CD4-positive, CD25-positive, alpha-beta regulatory T cell (primary cell): ENCODE data around the gene HOMER2. TPM values are rescaled to one million over a fixed set of nuclear protein-coding genes. Genes with fewer than 3 reads are reported as not detected.
"Not testable (repeated sequence)": the region's sequence is repeated elsewhere in the genome, so short reads cannot be mapped to it uniquely, and the experiment has no call there.

Experiments used
- ATAC-seq, 2 donors: fragments of 150-1000 bp; cut with Tn5 transposase; one replicate each; pipeline ENCODE4 v1.10.0; 2021; ENCODE audit warnings: low read depth in 2 of 2, moderate number of reproducible peaks in 2 of 2, moderate library complexity in 1 of 2
- DNase-seq, 3 donors: peaks; one replicate each; pipeline versions ENCODE4 v3.0.0 to v3.0.0-alpha.2; 2012 to 2022; ENCODE audit warnings: mixed read lengths in 1 of 3
- H3K27ac ChIP-seq: one replicate; pipeline ENCODE4 v1.7.0; 2013; ENCODE audit warnings: mild to moderate bottlenecking, low read length; ENCODE audit not compliant: insufficient read depth, poor library complexity, severe bottlenecking
- H3K27me3 ChIP-seq: one replicate; pipeline ENCODE4 v1.7.0; 2013; ENCODE audit warnings: low read length; ENCODE audit not compliant: control insufficient read depth, insufficient read depth
- H3K36me3 ChIP-seq: one replicate; pipeline ENCODE4 v1.7.0; 2013; ENCODE audit warnings: mild to moderate bottlenecking, low read length, moderate library complexity; ENCODE audit not compliant: control insufficient read depth, insufficient read depth
- H3K4me1 ChIP-seq: 2 replicates; pipeline ENCODE4 v1.7.0; 2013; ENCODE audit warnings: mild to moderate bottlenecking, low read length; ENCODE audit not compliant: insufficient read depth, control insufficient read depth, poor library complexity, severe bottlenecking
- H3K4me3 ChIP-seq: one replicate; pipeline ENCODE4 v1.7.0; 2013; ENCODE audit warnings: low read depth, mild to moderate bottlenecking, low read length, moderate library complexity
- H3K9me3 ChIP-seq, 2 experiments: 1 replicate in 1 of 2; 2 replicates in 1 of 2; pipeline ENCODE4 v1.7.0; 2013; ENCODE audit warnings: low read length in 2 of 2, mild to moderate bottlenecking in 1 of 2, moderate library complexity in 1 of 2; ENCODE audit not compliant: control insufficient read depth in 2 of 2
- H3K27ac Mint-ChIP-seq, 3 donors: one replicate each; pipeline ENCODE4 v1.8.0; 2020 to 2022; ENCODE audit warnings: mild to moderate bottlenecking in 3 of 3, mixed read lengths in 3 of 3, moderate library complexity in 2 of 3
- H3K27me3 Mint-ChIP-seq: one replicate; pipeline ENCODE4 v1.8.0; 2022; ENCODE audit warnings: mild to moderate bottlenecking, mixed read lengths
- H3K36me3 Mint-ChIP-seq: one replicate; pipeline ENCODE4 v1.8.0; 2020; ENCODE audit warnings: mixed read lengths
- H3K4me1 Mint-ChIP-seq, 4 donors: one replicate each; pipeline ENCODE4 v1.8.0; 2020 to 2022; ENCODE audit warnings: mixed read lengths in 4 of 4, mild to moderate bottlenecking in 1 of 4
- H3K4me3 Mint-ChIP-seq, 4 donors: one replicate each; pipeline ENCODE4 v1.8.0; 2020 to 2022; ENCODE audit warnings: mild to moderate bottlenecking in 4 of 4, mixed read lengths in 4 of 4, moderate library complexity in 3 of 4
- H3K9me3 Mint-ChIP-seq, 7 donors: one replicate each; pipeline ENCODE4 v1.8.0; 2020 to 2022; ENCODE audit warnings: mixed read lengths in 7 of 7, mild to moderate bottlenecking in 3 of 7, moderate library complexity in 2 of 7
- polyA plus RNA-seq, 4 donors: library from polyadenylated mRNA; unstranded; fragments of 300-500 nt; fragmentation: Illumina TruSeq; gene quantifications; one replicate each; pipeline ENCODE4 v1.2.3, GENCODE V29; 2021
- total RNA-seq: library from RNA; stranded (reverse); gene quantifications from one replicate; pipeline ENCODE4 v1.2.3, GENCODE V29; 2022

Gene HOMER2
- total and polyA plus RNA-seq, 5 donors from 2014 or later = 2.6 to 9.4 (median 3.4) TPM

- peaks cover 87% of the 10 kb centered on the region for H3K36me3 ChIP-seq
- not testable (repeated sequence) for H3K27ac Mint-ChIP-seq, H3K4me1 ChIP-seq, H3K27me3 ChIP-seq, ATAC-seq, DNase-seq, H3K4me3 ChIP-seq, H3K9me3 ChIP-seq, H3K9me3 Mint-ChIP-seq, H3K27me3 Mint-ChIP-seq, H3K27ac ChIP-seq
- H3K4me1 Mint-ChIP-seq = peaks cover 3 to 10% (median 8%) of the 10 kb centered on the region in 4 donors
- peak overlapping the region in 1 of 4 donors; percentile 47 for H3K4me3 Mint-ChIP-seq
- peaks cover 47% of the 10 kb centered on the region for H3K36me3 Mint-ChIP-seq
Observed at GRCh38 chr15:82821851-82822250, 130.7 kb downstream of the HOMER2 start.

- not testable (repeated sequence) for DNase-seq, H3K9me3 ChIP-seq, H3K9me3 Mint-ChIP-seq, H3K27ac ChIP-seq, H3K27me3 Mint-ChIP-seq, H3K27ac Mint-ChIP-seq, H3K4me3 ChIP-seq, H3K27me3 ChIP-seq, ATAC-seq, H3K4me1 ChIP-seq
- H3K36me3 ChIP-seq = peaks cover 87% of the 10 kb centered on the region
- Mint-ChIP-seq H3K36me3 (peaks cover 47% of the 10 kb centered on the region), H3K4me1 (peaks cover 7 to 15% (median 12%) of the 10 kb centered on the region in 4 donors), H3K4me3 (peak overlapping the region in 2 of 4 donors; percentile 38 to 79)
Observed at GRCh38 chr15:82821396-82821795, 131.1 kb downstream of the HOMER2 start.

- Histone ChIP-seq H3K4me1 (no peaks in the 10 kb centered on the region), H3K27me3 (no peaks in the 10 kb centered on the region), H3K27ac (no peak overlapping the region), H3K9me3 (no peaks in the 10 kb centered on the region), H3K4me3 (no peak overlapping the region), H3K36me3 (peaks cover 87% of the 10 kb centered on the region)
- Mint-ChIP-seq H3K27ac (no peak overlapping the region), H3K4me1 (peaks cover 7 to 26% (median 19%) of the 10 kb centered on the region in 4 donors), H3K36me3 (peaks cover 48% of the 10 kb centered on the region), H3K9me3 (peaks cover 0 to 1% (median 0%) of the 10 kb centered on the region in 7 donors), H3K4me3 (no peak overlapping the region), H3K27me3 (no peaks in the 10 kb centered on the region)
- no peak for ATAC-seq
- no peak for DNase-seq
Observed at GRCh38 chr15:82820128-82820527, 132.4 kb downstream of the HOMER2 start.

- DNase-seq (no peak), ATAC-seq (no peak)
- H3K27me3 ChIP-seq = no peaks in the 10 kb centered on the region
- no peaks in the 10 kb centered on the region for H3K27me3 Mint-ChIP-seq
- peaks cover 26 to 61% (median 45%) of the 10 kb centered on the region in 4 donors for H3K4me1 Mint-ChIP-seq
- peaks cover 32% of the 10 kb centered on the region for H3K36me3 Mint-ChIP-seq
- H3K36me3 ChIP-seq = peaks cover 48% of the 10 kb centered on the region
- no peak overlapping the region for H3K4me3 ChIP-seq
- H3K27ac Mint-ChIP-seq = peak overlapping the region in 2 of 3 donors; percentile 38 to 91
- H3K27ac ChIP-seq = peak overlapping the region; percentile 96
- H3K4me3 Mint-ChIP-seq = peak overlapping the region; percentile 91 to 96 (median 93)
- H3K4me1 ChIP-seq = peaks cover 26% of the 10 kb centered on the region
- H3K9me3 ChIP-seq = no peaks in the 10 kb centered on the region
- H3K9me3 Mint-ChIP-seq = no peaks in the 10 kb centered on the region
Observed at GRCh38 chr15:82812994-82813393, 139.5 kb downstream of the HOMER2 start.

- H3K4me3 Mint-ChIP-seq = peak overlapping the region; percentile 92 to 98 (median 95)
- Histone ChIP-seq H3K4me1 (peaks cover 26% of the 10 kb centered on the region), H3K36me3 (peaks cover 27% of the 10 kb centered on the region), H3K4me3 (peak overlapping the region; percentile 97), H3K27me3 (peaks cover 2% of the 10 kb centered on the region), H3K9me3 (no peaks in the 10 kb centered on the region), H3K27ac (peak overlapping the region; percentile 96)
- peaks cover 21% of the 10 kb centered on the region for H3K36me3 Mint-ChIP-seq
- peaks cover 20 to 50% (median 35%) of the 10 kb centered on the region in 4 donors for H3K4me1 Mint-ChIP-seq
- ATAC-seq (no peak), DNase-seq (peak; percentile 51 to 80 (median 70))
- no peaks in the 10 kb centered on the region for H3K9me3 Mint-ChIP-seq
- peak overlapping the region; percentile 91 to 92 (median 92) for H3K27ac Mint-ChIP-seq
- H3K27me3 Mint-ChIP-seq = no peaks in the 10 kb centered on the region
Observed at GRCh38 chr15:82810890-82811426, 141.6 kb downstream of the HOMER2 start.

GRCh38 chr15:82810061-82810889 is 142.2 kb downstream of the HOMER2 start:
- Histone ChIP-seq H3K4me3 (peak overlapping the region; percentile 97), H3K9me3 (no peaks in the 10 kb centered on the region), H3K27ac (peak overlapping the region; percentile 96), H3K27me3 (peaks cover 2% of the 10 kb centered on the region), H3K4me1 (peaks cover 26% of the 10 kb centered on the region), H3K36me3 (peaks cover 21% of the 10 kb centered on the region)
- DNase-seq = peak; percentile 14 to 68 (median 45)
- peaks cover 3% of the 10 kb centered on the region for H3K27me3 Mint-ChIP-seq
- H3K36me3 Mint-ChIP-seq = peaks cover 14% of the 10 kb centered on the region
- H3K4me3 Mint-ChIP-seq = peak overlapping the region; percentile 92 to 98 (median 95)
- peak; percentile 20 to 29 for ATAC-seq
- no peaks in the 10 kb centered on the region for H3K9me3 Mint-ChIP-seq
- H3K4me1 Mint-ChIP-seq = peaks cover 15 to 44% (median 32%) of the 10 kb centered on the region in 4 donors
- H3K27ac Mint-ChIP-seq = peak overlapping the region; percentile 91 to 92 (median 92)

GRCh38 chr15:82809308-82810060 is 143.0 kb downstream of the HOMER2 start, which contains the start of gene WHAMM:
WHAMM (plus strand) TSS chr15:82809628; CDS start chr15:82809727, 99 bp downstream.
- peaks cover 26% of the 10 kb centered on the region for H3K4me1 ChIP-seq
- no peaks in the 10 kb centered on the region for H3K9me3 ChIP-seq
- Mint-ChIP-seq H3K36me3 (peaks cover 11% of the 10 kb centered on the region), H3K4me1 (peaks cover 15 to 41% (median 32%) of the 10 kb centered on the region in 4 donors), H3K4me3 (peak within 1 kb of the TSS; percentile 92 to 98 (median 95)), H3K9me3 (no peaks in the 10 kb centered on the region), H3K27me3 (peaks cover 10% of the 10 kb centered on the region), H3K27ac (peak within 1 kb of the TSS; percentile 91 to 92 (median 92))
- peaks cover 18% of the 10 kb centered on the region for H3K36me3 ChIP-seq
- peak; percentile 94 to 95 for ATAC-seq
- H3K27me3 ChIP-seq = peaks cover 7% of the 10 kb centered on the region
- peak within 1 kb of the TSS; percentile 96 for H3K27ac ChIP-seq
- DNase-seq = peak; percentile 94 to 97 (median 95)
- H3K4me3 ChIP-seq = peak within 1 kb of the TSS; percentile 97
